Vagina (tissue), 2 donors: Measurements from ENCODE around the gene C4orf51. TPM values are rescaled to one million over a fixed set of nuclear protein-coding genes. Genes with fewer than 3 reads are reported as not detected.

Source experiments
- DNase-seq, 2 donors: peaks; one replicate each; pipeline ENCODE4 v3.0.0-alpha.2; 2017; ENCODE audit errors: extremely low spot score in 2 of 2
- H3K27ac ChIP-seq: fragments of 200-600 bp; sonication (generic); one replicate; pipeline ENCODE4 v1.5.1; 2019
- H3K27me3 ChIP-seq: fragments of 200-600 bp; sonication (generic); one replicate; pipeline ENCODE4 v1.5.1; 2019
- H3K36me3 ChIP-seq, 2 donors: fragments of 200-600 bp; sonication (generic); one replicate each; pipeline ENCODE4 v1.5.1; 2017 to 2019
- H3K4me1 ChIP-seq: fragments of 200-600 bp; sonication (generic); one replicate; pipeline ENCODE4 v1.5.1; 2019
- H3K4me3 ChIP-seq, 2 donors: fragments of 200-600 bp; sonication (generic); 1 replicate in 1 of 2; 2 replicates in 1 of 2; pipeline ENCODE4 v1.5.1; 2016 to 2019
- H3K9me3 ChIP-seq: fragments of 200-600 bp; sonication (generic); one replicate; pipeline ENCODE4 v1.5.1; 2019
- CTCF ChIP-seq, 3 experiments: fragments of 450-650 bp in 2 of 3; fragments of 200-600 bp in 1 of 3; sonication (generic) in 1 of 3; IDR thresholded peaks; one replicate each; pipeline ENCODE4 v1.5.1; 2017 to 2019; ENCODE audit warnings: antibody characterized with exemption in 3 of 3, mild to moderate bottlenecking in 2 of 3, moderate library complexity in 2 of 3
- POLR2A ChIP-seq, 2 donors: fragments of 450-650 bp; IDR thresholded peaks; one replicate each; pipeline ENCODE4 v1.6.1; 2017; ENCODE audit warnings: antibody characterized with exemption in 2 of 2, mild to moderate bottlenecking in 2 of 2, moderate library complexity in 2 of 2
- POLR2AphosphoS5 ChIP-seq, 2 donors: sonication (generic); formaldehyde crosslinking; IDR thresholded peaks; one replicate each; pipeline ENCODE4 v1.9.0; 2017; ENCODE audit warnings: antibody characterized with exemption in 2 of 2, mild to moderate bottlenecking in 2 of 2, low read depth in 1 of 2; ENCODE audit not compliant: insufficient read depth in 1 of 2
- intact Hi-C: fragments of 100-400 bp; cut with DNase I; formaldehyde crosslinking; loops from one replicate; pipeline ENCODE4 v1.15.1; 2023
- total RNA-seq: library from RNA; depleted of rRNA; stranded (reverse); fragments of >200 nt; gene quantifications from one replicate; pipeline ENCODE4 v1.2.3, GENCODE V29; 2016

C4orf51 gene
- total RNA-seq, 1 donor from 2014 or later: not detected

- Histone ChIP-seq H3K27me3 (no peaks in the 10 kb centered on the region), H3K36me3 (peaks cover 0 to 9% of the 10 kb centered on the region in 2 donors), H3K4me1 (no peaks in the 10 kb centered on the region), H3K27ac (no peak overlapping the region), H3K4me3 (no peak overlapping the region), H3K9me3 (no peaks in the 10 kb centered on the region)
- TF ChIP-seq CTCF (IDR thresholded peaks at IDR 0.05) (no peak), POLR2A (IDR thresholded peaks at IDR 0.05) (no peak)
- no peak for DNase-seq
- intact Hi-C loops: no loop called here
Measured at GRCh38 chr4:145774473-145774872, 94.5 kb downstream of the C4orf51 start.

- H3K27ac ChIP-seq: no peak overlapping the region
- no peaks in the 10 kb centered on the region for H3K9me3 ChIP-seq
- H3K36me3 ChIP-seq: peaks cover 0 to 9% of the 10 kb centered on the region in 2 donors
- no peaks in the 10 kb centered on the region for H3K4me1 ChIP-seq
- H3K27me3 ChIP-seq: no peaks in the 10 kb centered on the region
- H3K4me3 ChIP-seq: no peak overlapping the region
- no peak for TF ChIP-seq POLR2AphosphoS5 (IDR thresholded peaks at IDR 0.05; ENCODE audit: insufficient read depth in 1 of 2, low read depth in 1 of 2)
- TF ChIP-seq POLR2A (IDR thresholded peaks at IDR 0.05): no peak
- TF ChIP-seq CTCF (IDR thresholded peaks at IDR 0.05): no peak
- intact Hi-C loops: no loop called here
- DNase-seq: no peak
Measured at GRCh38 chr4:145775406-145775805, 95.5 kb downstream of the C4orf51 start.

- DNase-seq: no peak
- Histone ChIP-seq H3K4me3 (no peak overlapping the region), H3K4me1 (no peaks in the 10 kb centered on the region), H3K36me3 (peaks cover 0 to 9% of the 10 kb centered on the region in 2 donors), H3K9me3 (no peaks in the 10 kb centered on the region), H3K27me3 (no peaks in the 10 kb centered on the region), H3K27ac (no peak overlapping the region)
- intact Hi-C loops: no loop called here
- no peak for TF ChIP-seq CTCF (IDR thresholded peaks at IDR 0.05)
Measured at GRCh38 chr4:145776208-145776607, 96.3 kb downstream of the C4orf51 start.

- no peaks in the 10 kb centered on the region for H3K4me1 ChIP-seq
- intact Hi-C loops: no loop called here
- H3K27ac ChIP-seq: no peak overlapping the region
- H3K4me3 ChIP-seq: no peak overlapping the region
- peaks cover 0 to 2% of the 10 kb centered on the region in 2 donors for H3K36me3 ChIP-seq
- no peaks in the 10 kb centered on the region for H3K27me3 ChIP-seq
- DNase-seq: no peak
- TF ChIP-seq CTCF (IDR thresholded peaks at IDR 0.05) (no peak), POLR2AphosphoS5 (IDR thresholded peaks at IDR 0.05; ENCODE audit: insufficient read depth in 1 of 2, low read depth in 1 of 2) (no peak), POLR2A (IDR thresholded peaks at IDR 0.05) (no peak)
- H3K9me3 ChIP-seq: no peaks in the 10 kb centered on the region
Measured at GRCh38 chr4:145779319-145779801, 99.4 kb downstream of the C4orf51 start.

- no peaks in the 10 kb centered on the region for H3K9me3 ChIP-seq
- no peaks in the 10 kb centered on the region for H3K36me3 ChIP-seq
- intact Hi-C loops: no loop called here
- no peaks in the 10 kb centered on the region for H3K27me3 ChIP-seq
- H3K27ac ChIP-seq: no peak overlapping the region
- H3K4me1 ChIP-seq: no peaks in the 10 kb centered on the region
- H3K4me3 ChIP-seq: no peak overlapping the region
- TF ChIP-seq POLR2AphosphoS5 (IDR thresholded peaks at IDR 0.05; ENCODE audit: insufficient read depth in 1 of 2, low read depth in 1 of 2): no peak
- DNase-seq: no peak
Measured at GRCh38 chr4:145781351-145781750, 101.4 kb downstream of the C4orf51 start.

Other genes with a start within 250 kb of the C4orf51 start
- gene SMAD1, start 198.3 kb upstream of the C4orf51 start, total RNA-seq: 31.7 TPM
- 3.9 TPM for gene MMAA, start 60.8 kb upstream of the C4orf51 start, total RNA-seq